HG02970 (cell line): ENCODE measurements around the gene PTBP1.
"Not testable (repeated sequence)": the region's sequence is repeated elsewhere in the genome, so short reads cannot be mapped to it uniquely, and the experiment has no call there.

Source experiments
- ATAC-seq: cut with Tn5 transposase; IDR thresholded peaks from one replicate; pipeline ENCODE4 v1.9.1; 2021; ENCODE audit warnings: mild to moderate bottlenecking, moderate library complexity, moderate number of reproducible peaks; ENCODE audit not compliant: unreplicated experiment, low FRiP score

The PTBP1 gene

DNA sequence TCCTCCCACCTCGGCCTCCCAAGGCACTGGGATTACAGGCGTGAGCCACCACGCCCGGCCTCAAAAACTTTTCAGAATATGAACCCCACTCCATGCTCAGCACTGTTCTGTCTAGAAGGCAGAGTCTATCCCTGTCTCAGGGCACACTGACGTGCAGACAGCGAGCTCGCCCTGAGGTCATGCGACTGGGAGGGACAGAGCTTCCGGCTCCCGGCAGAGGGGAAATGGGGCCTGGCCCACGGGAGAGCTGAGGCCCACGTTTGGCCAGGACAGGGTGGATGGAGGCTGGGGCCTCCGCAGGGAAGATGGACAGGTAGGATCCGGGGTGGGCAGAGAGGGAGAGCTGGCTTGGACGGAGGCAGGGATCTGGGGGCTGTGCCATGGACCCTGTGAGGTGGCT is 27.6 kb downstream of the PTBP1 start:
- ATAC-seq, result no peak

DNA sequence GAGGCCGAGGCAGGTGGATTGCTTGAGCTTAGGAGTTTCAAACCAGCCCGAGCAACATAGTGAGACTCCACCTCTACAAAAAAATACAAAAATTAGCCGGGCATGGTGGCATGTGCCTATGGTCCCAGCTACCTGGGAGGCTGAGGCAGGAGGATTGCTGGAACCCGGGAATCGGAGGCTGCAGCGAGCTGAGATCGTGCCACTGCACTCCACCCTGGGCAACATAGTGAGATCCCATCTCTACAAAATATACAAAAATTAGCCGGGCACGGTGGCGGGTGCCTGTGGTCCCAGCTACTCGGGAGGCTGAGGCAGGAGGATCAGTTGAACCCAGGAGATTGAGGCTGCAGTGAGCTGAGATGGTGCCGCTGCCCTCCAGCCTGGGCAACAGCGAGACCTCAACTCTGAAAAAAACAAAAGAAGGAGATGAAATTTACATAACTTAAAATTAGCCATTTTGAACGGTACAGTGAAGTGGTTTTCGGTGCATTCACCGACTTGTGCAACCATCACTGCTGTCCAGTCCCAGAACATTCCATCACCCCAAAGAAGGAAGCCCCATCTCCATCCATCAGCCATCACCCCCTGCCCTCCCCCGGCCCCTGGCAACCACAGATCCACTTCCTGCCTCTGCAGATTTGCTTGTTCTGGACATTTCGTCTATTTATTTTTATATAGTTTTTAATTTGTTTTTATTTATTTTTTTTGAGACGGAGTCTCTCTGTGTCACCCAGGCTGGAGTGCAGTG is 28.8 kb downstream of the PTBP1 start:
- no peak for ATAC-seq

DNA sequence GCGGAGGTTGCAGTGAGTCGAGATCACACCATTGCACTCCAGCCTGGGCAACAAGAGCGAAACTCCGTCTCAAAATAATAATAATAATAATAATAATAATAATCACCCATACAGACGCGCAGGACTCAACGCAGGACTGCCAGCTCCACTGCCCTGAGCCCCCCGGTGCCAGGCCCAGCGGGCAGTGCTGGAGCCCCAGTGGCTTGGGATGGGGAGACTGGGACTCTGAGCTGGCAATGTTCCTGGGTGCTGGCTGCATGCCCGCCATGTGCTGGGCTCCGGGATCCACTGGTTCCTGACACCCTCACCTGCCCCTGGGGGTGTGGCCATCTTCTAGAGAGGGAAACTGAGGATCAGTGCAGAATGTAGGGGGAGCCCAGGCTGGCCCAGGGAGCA is 30.1 kb downstream of the PTBP1 start:
- no peak for ATAC-seq

DNA sequence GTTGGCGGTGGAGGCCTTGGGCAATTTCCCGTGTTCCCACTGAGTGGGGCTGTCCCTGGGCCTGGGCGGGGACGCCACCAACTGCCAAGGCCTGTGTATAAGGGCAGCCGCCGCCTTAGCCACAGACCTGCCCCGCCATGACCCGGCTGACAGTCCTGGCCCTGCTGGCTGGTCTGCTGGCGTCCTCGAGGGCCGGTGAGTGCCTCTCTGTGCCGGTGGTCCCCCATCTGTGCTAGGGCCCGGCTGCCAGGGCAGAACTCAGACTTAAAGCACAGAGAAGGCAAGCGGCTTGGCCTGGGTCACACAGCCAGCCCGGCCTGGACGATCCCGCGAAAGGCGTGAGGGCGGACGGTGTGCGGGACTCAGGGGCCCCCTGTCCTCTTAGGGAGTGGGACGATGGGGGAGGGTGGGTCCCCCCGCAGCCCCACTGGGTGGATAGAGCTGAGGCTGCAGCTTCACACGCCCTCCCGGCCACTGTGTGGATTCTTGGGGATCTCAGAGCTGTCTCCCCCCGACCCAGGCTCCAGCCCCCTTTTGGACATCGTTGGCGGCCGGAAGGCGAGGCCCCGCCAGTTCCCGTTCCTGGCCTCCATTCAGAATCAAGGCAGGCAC is 30.6 kb downstream of the PTBP1 start, which contains the start of gene AZU1:
TSS of gene AZU1 (plus strand) at position 128 of the 612 bp plus-strand sequence. CDS start at position 138, 10 bp downstream.
- ATAC-seq, result no peak

DNA sequence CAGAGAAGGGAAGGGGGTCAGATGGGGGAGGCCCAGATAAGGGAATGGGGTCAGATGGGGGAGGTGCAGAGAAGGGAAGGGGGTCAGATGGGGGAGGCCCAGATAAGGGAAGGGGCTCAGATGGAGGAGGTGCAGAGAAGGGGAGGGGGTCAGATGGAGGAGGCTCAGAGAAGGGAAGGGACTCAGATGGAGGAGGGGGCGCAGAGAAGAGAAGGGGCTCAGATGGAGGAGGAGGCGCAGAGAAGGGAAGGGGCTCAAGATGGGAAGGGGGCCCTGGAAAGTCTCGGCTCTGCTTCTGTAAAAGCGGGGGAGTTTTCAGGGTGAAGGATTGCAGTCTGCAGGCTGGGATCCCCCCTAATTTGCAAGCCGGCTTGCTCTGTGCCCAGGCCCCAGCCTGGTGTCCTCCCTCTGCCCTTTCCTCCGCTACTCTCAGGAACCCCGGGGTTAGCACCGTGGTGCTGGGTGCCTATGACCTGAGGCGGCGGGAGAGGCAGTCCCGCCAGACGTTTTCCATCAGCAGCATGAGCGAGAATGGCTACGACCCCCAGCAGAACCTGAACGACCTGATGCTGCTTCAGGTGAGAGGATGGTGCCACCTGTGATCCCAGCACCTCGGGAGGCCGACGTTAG is 32.0 kb downstream of the PTBP1 start:
- no peak for ATAC-seq

DNA sequence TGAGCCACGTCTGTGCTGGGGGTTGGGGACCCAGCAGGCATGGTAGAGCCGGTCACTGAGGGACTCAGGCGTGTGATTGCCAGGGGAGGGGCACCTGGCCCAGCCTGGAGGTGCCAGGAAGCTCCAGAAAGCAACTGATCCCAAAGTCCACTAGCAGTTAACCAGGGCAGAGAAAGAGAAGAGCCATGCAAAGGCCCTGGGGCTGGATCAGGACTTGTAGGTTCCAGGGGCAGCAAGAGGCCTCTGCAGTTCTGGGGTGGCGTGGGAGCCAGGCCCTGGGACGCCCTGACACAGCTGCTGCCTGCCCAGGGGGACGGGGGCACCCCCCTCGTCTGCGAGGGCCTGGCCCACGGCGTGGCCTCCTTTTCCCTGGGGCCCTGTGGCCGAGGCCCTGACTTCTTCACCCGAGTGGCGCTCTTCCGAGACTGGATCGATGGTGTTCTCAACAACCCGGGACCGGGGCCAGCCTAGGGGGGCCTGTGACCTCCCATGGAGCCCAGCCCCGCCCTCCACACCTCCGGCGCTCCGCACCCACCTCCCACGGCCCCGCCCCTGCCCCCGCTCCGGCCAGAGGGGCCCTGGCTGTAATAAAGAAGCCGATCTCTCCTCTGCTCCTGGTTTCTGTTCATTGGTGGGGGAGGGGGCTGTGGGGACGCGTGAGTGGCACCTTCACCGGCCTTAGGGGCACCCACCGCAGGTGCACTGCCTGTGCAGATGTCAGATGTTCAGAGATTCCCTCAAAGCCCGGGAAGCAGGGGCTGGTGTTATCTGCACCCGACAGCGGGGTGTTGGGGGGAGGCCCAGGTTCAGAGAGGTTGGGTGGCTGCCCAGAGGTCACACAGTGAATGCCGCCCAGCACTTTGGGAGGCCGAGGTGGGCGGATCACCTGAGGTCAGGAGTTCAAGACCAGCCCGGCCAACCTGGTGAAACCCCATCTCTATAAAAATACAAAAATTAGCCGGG is 34.4 kb downstream of the PTBP1 start:
- ATAC-seq, result no peak

DNA sequence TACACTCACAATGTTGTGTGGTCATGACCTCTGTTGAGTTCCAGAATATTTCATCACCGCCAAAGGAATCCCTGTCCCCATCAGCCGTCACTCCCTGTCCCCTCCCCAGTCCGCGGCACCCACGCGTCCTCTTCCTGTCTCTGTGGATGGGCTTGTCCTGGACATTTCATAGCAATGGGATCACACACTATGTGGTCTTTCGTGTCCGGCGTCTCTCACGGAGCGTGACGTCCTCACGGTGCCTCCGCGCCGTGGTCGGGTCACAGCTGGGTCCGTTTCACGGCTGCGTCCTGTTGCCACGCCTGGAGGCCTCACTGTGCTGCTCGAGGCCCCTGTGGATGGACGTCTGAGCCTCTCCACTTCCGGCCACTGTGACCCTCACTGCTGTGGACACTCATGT is 37.0 kb downstream of the PTBP1 start:
- ATAC-seq, result no peak

DNA sequence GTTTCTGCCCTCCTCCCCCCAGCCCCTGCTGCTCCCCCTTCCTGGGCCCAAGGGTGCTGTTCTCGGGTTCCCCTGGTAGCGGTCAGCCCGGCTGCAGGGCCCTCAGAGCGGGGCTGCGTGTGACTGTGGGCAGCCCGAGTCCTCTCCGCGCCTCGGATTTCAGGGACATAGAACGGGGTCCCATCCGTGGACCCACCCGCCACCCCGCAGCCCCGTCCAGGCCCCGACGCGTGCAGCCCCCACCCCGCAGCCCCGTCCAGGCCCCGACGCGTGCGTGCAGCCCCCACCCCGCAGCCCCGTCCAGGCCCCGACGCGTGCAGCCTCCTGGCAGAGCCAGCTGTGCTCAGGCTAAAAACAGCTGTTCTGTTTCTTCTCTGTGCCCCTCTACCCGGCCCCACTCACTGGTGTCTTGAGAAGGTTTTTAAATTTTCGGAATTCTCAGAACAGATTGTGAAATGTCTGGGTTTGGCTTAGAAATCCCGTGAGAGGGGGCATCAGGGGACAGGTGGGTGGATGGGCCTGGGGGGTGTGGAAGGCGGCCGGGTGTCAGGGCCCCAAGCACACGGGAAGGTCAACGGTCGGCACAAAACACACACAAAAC is 38.1 kb downstream of the PTBP1 start:
- no peak for ATAC-seq

DNA sequence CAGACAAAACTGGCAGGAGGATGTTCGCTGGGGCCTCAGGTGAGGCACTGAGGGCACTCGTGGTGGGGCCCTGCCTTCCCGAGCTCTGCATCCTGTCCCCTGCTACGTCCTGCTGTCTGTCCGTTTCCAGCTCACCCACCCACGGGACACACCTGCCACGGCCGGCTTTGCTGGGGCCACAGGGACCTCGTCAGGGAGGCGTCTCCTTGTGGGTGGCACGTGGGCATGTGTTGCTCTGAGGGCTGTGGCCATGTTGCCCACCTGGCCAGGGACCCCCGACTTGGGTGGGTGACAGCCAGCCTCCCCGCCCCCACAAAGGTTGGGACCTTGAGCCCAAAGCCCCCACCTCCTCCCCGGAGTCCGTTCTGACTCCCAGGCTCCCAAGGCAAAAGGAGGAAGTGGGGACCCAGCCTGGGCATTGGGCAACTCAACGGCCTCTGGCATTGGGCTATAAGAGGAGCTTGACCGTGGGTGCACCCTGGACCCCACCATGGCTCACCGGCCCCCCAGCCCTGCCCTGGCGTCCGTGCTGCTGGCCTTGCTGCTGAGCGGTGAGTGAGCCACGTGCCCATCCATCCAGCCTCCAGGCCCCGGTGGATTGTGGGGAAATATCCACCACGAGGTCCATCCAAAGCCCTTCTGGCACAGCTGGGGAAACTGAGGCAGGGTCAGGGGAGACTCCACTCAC is 43.4 kb downstream of the PTBP1 start, which contains the start of gene PRTN3:
TSS of gene PRTN3 (plus strand) at position 481 of the 688 bp plus-strand sequence. CDS start at position 491, 10 bp downstream.
- no peak for ATAC-seq

DNA sequence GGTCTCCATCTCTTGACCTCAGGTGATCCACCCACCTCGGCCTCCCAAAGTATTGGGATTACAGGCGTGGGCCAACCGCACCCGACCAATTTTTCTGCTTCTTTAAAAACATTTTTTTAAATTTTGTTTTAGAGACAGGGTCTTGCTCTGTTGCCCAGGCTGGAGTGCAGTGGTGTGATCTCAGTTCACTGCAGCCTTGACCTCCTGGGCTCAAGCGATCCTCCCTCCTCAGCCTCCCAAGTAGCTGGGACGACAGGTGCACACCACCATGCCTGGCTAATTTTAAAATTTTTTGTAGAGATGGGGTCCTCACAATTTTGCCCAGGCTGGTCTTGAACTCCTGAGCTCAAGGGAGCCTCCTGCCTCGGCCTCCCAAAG is 45.5 kb downstream of the PTBP1 start:
- not testable (repeated sequence) for ATAC-seq

DNA sequence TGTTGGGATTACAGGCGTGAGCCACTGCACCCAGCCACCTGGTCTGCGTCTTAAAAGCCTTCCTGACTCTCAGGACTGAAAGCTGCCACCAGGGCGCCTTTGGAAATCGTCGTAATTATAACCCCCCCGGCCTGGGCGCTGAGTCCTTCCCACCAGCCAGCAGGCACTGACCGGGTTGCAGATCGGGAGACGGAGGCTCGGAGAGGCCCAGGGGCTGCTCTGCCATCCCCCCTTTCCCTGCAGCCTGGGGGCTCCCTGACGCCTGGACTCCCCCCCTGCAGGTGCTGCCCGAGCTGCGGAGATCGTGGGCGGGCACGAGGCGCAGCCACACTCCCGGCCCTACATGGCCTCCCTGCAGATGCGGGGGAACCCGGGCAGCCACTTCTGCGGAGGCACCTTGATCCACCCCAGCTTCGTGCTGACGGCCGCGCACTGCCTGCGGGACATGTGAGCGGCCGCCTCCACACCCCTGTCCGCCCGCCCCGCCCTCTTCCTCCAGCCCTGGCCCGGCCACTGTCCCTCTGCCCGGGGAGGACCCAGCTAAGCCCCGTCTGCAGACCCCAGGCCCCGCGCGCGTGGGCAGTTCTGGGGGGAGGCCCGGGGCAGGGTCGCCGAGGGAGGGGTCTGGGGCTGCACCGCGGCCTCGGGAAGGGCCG is 46.1 kb downstream of the PTBP1 start:
- no peak for ATAC-seq

DNA sequence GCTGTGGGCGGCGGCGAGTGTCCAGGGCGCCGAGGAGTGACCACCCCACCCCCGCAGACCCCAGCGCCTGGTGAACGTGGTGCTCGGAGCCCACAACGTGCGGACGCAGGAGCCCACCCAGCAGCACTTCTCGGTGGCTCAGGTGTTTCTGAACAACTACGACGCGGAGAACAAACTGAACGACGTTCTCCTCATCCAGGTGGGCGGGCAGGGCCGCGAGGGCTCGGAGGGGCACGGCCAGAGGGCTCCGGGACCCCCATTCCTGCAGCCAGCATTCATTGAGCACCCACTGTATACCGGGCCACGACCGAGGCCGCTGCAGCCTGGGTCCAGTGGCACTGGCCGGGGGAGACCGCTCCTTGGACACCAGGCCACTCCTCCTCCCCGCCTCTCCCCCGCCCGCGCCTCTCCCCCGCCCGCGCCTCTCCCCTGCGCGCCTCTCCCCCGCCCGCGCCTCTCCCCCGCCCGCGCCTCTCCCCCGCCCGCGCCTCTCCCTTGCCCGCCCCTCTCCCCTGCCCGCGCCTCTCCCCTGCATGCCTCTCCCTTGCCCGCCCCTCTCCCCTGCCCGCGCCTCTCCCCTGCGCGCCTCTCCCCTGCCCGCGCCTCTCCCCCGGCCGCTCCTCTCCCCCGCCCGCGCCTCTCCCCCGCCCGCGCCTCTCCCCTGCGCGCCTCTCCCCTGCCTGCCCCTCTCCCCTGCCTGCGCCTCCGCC is 46.7 kb downstream of the PTBP1 start:
- no peak for ATAC-seq

DNA sequence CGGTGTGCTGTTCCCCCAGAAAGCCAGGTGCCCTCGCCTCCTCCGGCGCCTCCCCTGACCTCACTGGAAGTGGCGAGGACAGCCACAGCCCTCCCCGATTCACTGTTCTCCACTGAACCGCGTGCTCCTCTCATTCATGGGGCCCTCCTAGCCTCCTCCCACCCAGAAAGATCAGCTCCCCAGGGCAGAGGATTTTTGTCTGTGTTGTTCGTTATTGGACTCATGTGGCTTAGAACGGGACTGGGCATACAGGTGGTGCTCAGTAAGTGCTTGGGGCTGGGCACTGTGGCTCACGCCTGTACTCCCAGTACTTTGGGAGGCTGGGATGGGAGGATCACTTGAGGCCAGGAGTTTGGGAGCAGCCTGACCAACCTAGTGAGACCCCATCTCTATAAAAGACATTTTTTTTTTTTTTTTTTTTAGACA is 47.3 kb downstream of the PTBP1 start:
- no peak for ATAC-seq

DNA sequence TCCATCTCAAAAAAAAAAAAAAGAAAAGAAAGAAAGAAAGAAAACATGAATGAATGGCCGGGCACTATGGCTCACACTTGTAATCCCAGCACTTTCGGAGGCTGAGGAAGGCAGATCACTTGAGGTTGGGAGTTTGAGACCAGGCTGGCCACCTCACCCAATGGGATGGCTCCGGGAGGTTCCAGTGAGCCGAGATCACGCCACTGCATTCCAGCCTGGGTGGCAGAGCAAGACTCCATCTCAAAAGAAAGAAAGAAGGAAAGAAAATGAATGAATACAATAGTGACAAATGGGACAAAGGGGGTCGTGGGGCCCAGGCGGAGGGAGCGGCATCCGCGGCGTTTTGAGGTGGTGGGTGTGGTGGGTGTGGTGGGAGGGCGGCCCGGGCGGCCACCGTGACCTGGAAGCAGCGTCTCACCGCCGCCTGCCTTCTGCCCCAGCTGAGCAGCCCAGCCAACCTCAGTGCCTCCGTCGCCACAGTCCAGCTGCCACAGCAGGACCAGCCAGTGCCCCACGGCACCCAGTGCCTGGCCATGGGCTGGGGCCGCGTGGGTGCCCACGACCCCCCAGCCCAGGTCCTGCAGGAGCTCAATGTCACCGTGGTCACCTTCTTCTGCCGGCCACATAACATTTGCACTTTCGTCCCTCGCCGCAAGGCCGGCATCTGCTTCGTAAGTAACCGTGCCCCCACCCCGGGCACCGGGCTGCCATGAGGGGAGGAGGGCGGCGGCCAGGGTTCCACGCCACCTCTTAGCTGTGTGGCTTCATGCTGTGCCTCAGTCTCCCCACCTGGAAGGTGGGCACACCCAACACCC is 48.7 kb downstream of the PTBP1 start:
- no peak for ATAC-seq

DNA sequence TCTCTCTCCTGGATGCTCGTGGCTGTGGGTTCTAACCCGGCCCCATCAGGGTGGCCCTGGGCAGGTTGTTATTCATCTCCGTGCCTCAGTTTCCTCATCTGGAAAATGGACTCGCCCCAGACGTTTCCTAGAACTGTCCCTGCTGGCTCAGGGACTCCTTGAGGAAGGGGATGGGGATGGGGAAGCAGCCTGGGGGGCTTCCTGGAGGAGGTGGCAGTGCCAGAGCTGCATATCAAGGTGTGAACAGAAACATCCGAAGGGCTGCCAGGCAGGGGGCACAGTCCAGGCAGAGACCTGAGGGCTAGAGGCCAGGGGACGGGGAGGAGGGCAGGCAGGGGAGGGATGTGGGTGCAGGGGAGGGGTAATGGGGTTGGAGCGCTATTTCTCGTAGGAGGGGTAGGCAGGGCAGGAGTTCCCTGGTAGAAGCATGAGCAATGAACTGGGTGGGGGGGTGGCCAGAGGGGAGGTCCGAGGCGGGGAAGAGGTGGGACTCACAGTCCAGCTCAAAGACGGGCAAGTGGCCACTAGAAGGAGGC is 51.2 kb downstream of the PTBP1 start:
- no peak for ATAC-seq

DNA sequence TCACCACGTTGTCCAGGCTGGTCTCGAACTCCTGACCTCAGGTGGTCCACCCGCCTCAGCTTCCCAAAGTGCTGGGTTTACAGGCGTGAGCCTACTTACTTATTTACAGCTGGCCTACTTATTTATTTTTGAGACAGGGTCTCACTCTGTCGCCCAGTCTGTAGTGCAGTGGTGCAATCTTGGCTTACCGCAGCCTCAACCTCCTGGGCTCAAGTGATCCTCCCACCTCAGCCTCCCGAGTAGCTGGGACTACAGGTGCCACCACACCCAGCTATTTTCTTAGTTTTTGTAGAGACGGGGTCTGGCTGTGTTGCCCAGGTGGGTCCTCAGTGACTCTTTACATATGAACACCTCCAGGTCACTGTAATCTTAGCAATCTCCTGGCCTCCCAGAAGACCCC is 51.9 kb downstream of the PTBP1 start:
- not testable (repeated sequence) for ATAC-seq
